NCI-H1694 (cell line): ENCODE results near the gene ATP6V0C.
"Not testable (repeated sequence)": the region's sequence is repeated elsewhere in the genome, so short reads cannot be mapped to it uniquely, and the experiment has no call there.

ENCODE experiments used
- DNase-seq: peaks from one replicate; lab custom pipeline; 2025; lab: John Stamatoyannopoulos, UW

Gene ATP6V0C

DNA sequence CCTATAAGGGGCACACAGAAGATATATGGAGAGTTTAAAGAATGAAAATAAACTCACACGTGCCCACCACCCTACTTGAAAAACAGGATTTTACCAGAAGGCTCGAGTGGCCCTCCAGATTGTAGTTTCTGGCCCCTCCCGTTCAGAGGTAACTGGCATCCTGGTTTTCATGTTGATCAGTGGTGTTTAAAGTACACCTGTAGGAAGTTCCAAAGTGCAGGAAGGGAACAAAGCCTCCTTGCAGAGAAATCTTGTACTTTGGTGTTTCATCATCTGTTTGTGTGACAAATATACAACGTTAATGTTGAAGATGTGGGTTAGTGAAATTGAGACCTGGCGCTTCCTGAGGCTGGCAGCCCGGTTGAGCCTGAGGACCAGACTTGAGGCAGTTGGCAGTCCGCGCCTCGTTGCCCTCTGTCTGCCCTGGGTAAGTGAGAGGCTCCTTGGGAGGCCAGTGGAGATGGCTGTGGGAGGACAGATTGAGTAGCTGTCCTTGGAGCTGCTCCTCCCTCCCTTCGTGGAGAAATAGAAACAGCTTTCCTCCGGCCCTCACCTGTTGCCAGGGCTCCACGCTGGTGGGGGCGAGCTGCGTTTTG lies 36.6 kb downstream of the ATP6V0C start:
- DNase-seq, result not testable (repeated sequence)

GRCh38 chr16:2551420-2551889 lies 37.7 kb downstream of the ATP6V0C start:
- not testable (repeated sequence) for DNase-seq

DNA sequence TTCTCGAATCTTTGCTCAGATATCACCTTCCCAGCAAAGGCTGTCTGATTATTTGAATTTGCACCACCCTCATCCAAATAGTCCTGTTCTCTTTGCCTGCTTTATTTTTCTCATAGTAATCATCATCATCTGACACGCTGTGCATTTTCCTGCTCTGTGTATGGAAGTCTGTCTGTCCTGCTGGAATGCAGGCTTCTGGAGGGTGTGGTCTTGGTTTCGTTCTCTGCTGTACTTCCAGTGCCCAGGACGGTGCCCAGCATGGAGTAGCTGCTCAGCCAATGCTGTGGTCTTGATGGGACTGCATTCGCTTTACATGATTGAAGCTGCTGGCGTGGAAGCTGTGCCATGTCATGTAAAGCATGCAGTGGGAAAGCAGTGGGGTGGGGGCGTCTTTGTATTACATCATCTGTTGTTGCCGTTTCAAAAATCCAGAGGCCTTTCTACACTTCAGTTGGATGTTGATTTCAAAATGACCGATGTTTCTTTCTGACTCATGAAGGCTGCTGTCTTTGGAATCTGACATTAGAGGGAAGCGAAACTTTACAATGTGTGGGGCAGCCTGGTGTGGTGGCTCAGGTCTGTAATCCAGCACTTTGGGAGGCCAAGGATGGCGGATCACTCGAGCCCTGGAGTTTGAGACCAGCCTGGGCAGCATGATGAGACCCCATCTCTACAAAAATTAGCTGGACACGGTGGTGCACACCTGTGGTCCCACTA lies 41.1 kb downstream of the ATP6V0C start:
- DNase-seq, result not testable (repeated sequence)

DNA sequence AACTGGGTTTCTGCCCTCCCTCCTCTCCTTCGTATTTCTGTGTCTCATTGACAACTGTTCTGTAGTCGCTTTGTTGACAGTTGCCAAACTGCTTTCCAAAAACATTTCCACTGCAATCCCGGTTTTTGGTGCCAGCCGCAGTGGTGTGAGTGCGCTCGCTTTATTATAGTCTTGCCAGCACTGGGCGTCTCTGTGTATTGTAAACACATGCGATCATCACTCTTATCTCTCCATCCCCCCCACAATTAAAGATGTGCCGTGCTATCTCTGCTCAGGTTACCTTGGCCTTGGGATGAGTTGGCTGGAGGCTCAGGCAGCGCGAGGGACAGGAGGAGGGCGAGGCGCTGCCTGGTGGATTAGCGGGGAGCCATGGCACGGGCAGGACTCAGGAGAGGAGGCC lies 43.4 kb downstream of the ATP6V0C start:
- not testable (repeated sequence) for DNase-seq

DNA sequence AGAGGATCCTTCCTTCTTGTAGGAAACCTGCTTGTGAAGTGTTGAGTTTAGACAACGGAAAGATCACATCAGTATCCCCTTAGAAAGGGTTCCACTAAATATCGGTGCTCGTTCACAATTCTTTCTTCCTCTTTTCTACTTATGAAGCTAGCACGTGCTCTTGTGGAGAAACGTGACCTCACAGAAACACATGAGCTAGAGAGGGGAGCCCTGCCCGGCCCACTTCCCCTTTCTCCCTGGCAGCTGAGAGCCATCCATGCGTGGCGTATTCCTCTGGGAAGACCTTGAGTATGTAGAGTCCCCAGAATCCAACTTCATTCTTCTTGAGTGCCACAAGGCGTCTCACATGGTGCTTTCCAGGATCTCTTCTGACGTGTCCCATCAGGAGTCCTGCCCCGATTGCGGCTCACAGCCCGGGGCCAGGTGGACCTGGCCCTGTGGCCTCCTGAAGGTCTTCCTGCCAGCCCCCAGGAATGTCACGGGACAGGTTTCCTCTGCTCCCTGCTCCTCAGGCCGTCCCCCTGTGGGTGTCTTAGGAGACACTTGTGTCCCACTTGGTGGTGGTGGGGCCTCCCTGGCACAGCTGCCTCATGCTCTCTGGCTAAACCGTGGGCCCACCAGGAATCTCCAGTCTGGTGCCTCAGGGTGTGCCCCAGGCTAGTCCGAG lies 46.5 kb downstream of the ATP6V0C start:
- DNase-seq, result not testable (repeated sequence)

GRCh38 chr16:2560798-2561133 lies 47.0 kb downstream of the ATP6V0C start:
- DNase-seq, result not testable (repeated sequence)

GRCh38 chr16:2567506-2567905 lies 53.8 kb downstream of the ATP6V0C start:
- not testable (repeated sequence) for DNase-seq

DNA sequence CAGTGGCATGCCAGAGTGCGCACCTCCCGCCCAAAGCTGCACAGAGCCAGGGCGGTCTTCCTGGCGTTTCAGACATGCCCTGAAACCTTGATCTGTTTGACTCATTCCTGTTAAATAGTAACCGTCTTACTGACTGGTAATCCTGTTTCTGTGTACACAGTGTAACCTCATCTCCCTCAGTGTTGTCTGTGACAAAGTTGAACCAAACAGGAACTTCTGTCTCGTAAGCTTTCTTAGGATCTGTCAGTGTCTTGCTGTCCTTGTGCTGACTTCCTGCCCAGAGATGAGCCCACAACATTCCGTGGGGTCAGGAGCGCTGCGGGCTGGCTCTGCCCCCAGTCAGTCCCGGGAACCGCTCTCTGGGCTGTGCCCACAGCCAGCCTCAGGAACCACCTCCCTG lies 54.8 kb downstream of the ATP6V0C start:
- not testable (repeated sequence) for DNase-seq
